Activated T-helper 2 cell treated with anti-CD3 and anti-CD28 coated beads, Interferon-gamma antibody, Interleukin-2, Interleukin-4, amounts not matched to agents 10 μg/mL and 5 μg/mL and 100 μg/mL, durations not matched to agents 14 hours and 24 hours and 36 hours (primary cell): ENCODE measurements around the gene CYLD. TPM values are rescaled to one million over a fixed set of nuclear protein-coding genes. Genes with fewer than 3 reads are reported as not detected.

ENCODE experiments used
- DNase-seq: peaks from one replicate; pipeline ENCODE4 v3.0.0; 2021; ENCODE audit warnings: low spot score
- H3K27ac Mint-ChIP-seq: one replicate; pipeline ENCODE4 v1.8.0; 2021; ENCODE audit warnings: mixed read lengths
- H3K27me3 Mint-ChIP-seq: one replicate; pipeline ENCODE4 v1.8.0; 2021; ENCODE audit warnings: low read depth, mixed read lengths
- H3K36me3 Mint-ChIP-seq: one replicate; pipeline ENCODE4 v1.8.0; 2021; ENCODE audit warnings: low read depth, mixed read lengths
- H3K4me1 Mint-ChIP-seq: one replicate; pipeline ENCODE4 v1.8.0; 2021; ENCODE audit warnings: low read depth, mixed read lengths
- H3K4me3 Mint-ChIP-seq: one replicate; pipeline ENCODE4 v1.8.0; 2021; ENCODE audit warnings: low read depth, mild to moderate bottlenecking, moderate library complexity, mixed read lengths
- H3K9me3 Mint-ChIP-seq: one replicate; pipeline ENCODE4 v1.8.0; 2021; ENCODE audit warnings: mixed read lengths
- intact Hi-C: fragments of 100-400 bp; cut with micrococcal nuclease; formaldehyde crosslinking; loops from one replicate; pipeline ENCODE4 v1.15.1; 2023
- total RNA-seq: library from RNA; stranded (reverse); gene quantifications from 2 replicates; pipeline ENCODE4 v1.2.3, GENCODE V29; 2022

The CYLD gene
- total RNA-seq, 1 donor from 2014 or later, result 201 TPM

GRCh38 chr16:50702725-50703124, 39.2 kb upstream of the CYLD start:
- Mint-ChIP-seq H3K36me3 (peaks cover 68% of the 10 kb centered on the region), H3K27ac (no peak overlapping the region), H3K9me3 (peaks cover 34% of the 10 kb centered on the region), H3K27me3 (no peaks in the 10 kb centered on the region), H3K4me3 (no peak overlapping the region), H3K4me1 (peaks cover 57% of the 10 kb centered on the region)
- intact Hi-C loops, result loop anchor here (5.0 kb wide), 1 partner anchor 35 kb away; no protein-coding TSS in a partner anchor
- no peak for DNase-seq

- Mint-ChIP-seq H3K4me1 (peaks cover 57% of the 10 kb centered on the region), H3K9me3 (peaks cover 34% of the 10 kb centered on the region), H3K36me3 (peaks cover 79% of the 10 kb centered on the region), H3K27ac (no peak overlapping the region), H3K4me3 (no peak overlapping the region), H3K27me3 (no peaks in the 10 kb centered on the region)
- DNase-seq, result no peak
- intact Hi-C loops, result loop anchor here (5.0 kb wide), 1 partner anchor 37 kb away; no protein-coding TSS in a partner anchor
Measured at GRCh38 chr16:50704245-50704644, 37.6 kb upstream of the CYLD start.

GRCh38 chr16:50705436-50706110, 36.3 kb upstream of the CYLD start:
- DNase-seq, result no peak
- Mint-ChIP-seq H3K9me3 (peaks cover 34% of the 10 kb centered on the region), H3K4me3 (no peak overlapping the region), H3K27me3 (no peaks in the 10 kb centered on the region), H3K27ac (peak overlapping the region; percentile 23), H3K36me3 (peaks cover 78% of the 10 kb centered on the region), H3K4me1 (peaks cover 54% of the 10 kb centered on the region)
- intact Hi-C loops, result no loop called here

- H3K4me1 Mint-ChIP-seq, result peaks cover 52% of the 10 kb centered on the region
- no peaks in the 10 kb centered on the region for H3K27me3 Mint-ChIP-seq
- no peak for DNase-seq
- H3K4me3 Mint-ChIP-seq, result no peak overlapping the region
- peaks cover 78% of the 10 kb centered on the region for H3K36me3 Mint-ChIP-seq
- intact Hi-C loops, result no loop called here
- peaks cover 34% of the 10 kb centered on the region for H3K9me3 Mint-ChIP-seq
- peak overlapping the region; percentile 63 for H3K27ac Mint-ChIP-seq
Measured at GRCh38 chr16:50706250-50706649, 35.6 kb upstream of the CYLD start.

GRCh38 chr16:50708373-50709060, 33.4 kb upstream of the CYLD start:
- H3K4me1 Mint-ChIP-seq, result peaks cover 54% of the 10 kb centered on the region
- peak overlapping the region; percentile 64 for H3K27ac Mint-ChIP-seq
- DNase-seq, result no peak
- no peaks in the 10 kb centered on the region for H3K27me3 Mint-ChIP-seq
- H3K36me3 Mint-ChIP-seq, result peaks cover 73% of the 10 kb centered on the region
- intact Hi-C loops, result loop anchor here (1.0 to 2.0 kb wide), 5 partner anchors 8 to 39 kb away; no protein-coding TSS in a partner anchor
- peak overlapping the region; percentile 40 for H3K4me3 Mint-ChIP-seq
- peaks cover 27% of the 10 kb centered on the region for H3K9me3 Mint-ChIP-seq

GRCh38 chr16:50709061-50709684, 32.7 kb upstream of the CYLD start:
- peak overlapping the region; percentile 11 for H3K4me3 Mint-ChIP-seq
- intact Hi-C loops, result loop anchor here (1.0 to 2.0 kb wide), 3 partner anchors 14 to 27 kb away; no protein-coding TSS in a partner anchor
- H3K27ac Mint-ChIP-seq, result peak overlapping the region; percentile 64
- H3K27me3 Mint-ChIP-seq, result no peaks in the 10 kb centered on the region
- peaks cover 54% of the 10 kb centered on the region for H3K4me1 Mint-ChIP-seq
- H3K9me3 Mint-ChIP-seq, result peaks cover 21% of the 10 kb centered on the region
- DNase-seq, result no peak
- H3K36me3 Mint-ChIP-seq, result peaks cover 70% of the 10 kb centered on the region

- Mint-ChIP-seq H3K27me3 (no peaks in the 10 kb centered on the region), H3K4me1 (peaks cover 56% of the 10 kb centered on the region), H3K9me3 (peaks cover 15% of the 10 kb centered on the region), H3K27ac (peak overlapping the region; percentile 62), H3K4me3 (no peak overlapping the region), H3K36me3 (peaks cover 63% of the 10 kb centered on the region)
- DNase-seq, result no peak
- intact Hi-C loops, result loop anchor here (1.0 to 2.0 kb wide), 3 partner anchors 15 to 26 kb away; no protein-coding TSS in a partner anchor
Measured at GRCh38 chr16:50709980-50710379, 31.9 kb upstream of the CYLD start.

GRCh38 chr16:50711040-50711439, 30.8 kb upstream of the CYLD start:
- peaks cover 4% of the 10 kb centered on the region for H3K9me3 Mint-ChIP-seq
- no peak overlapping the region for H3K4me3 Mint-ChIP-seq
- H3K36me3 Mint-ChIP-seq, result peaks cover 53% of the 10 kb centered on the region
- no peak for DNase-seq
- no peak overlapping the region for H3K27ac Mint-ChIP-seq
- H3K4me1 Mint-ChIP-seq, result peaks cover 45% of the 10 kb centered on the region
- intact Hi-C loops, result no loop called here
- no peaks in the 10 kb centered on the region for H3K27me3 Mint-ChIP-seq

GRCh38 chr16:50711862-50712559, 29.9 kb upstream of the CYLD start:
- peaks cover 43% of the 10 kb centered on the region for H3K4me1 Mint-ChIP-seq
- no peaks in the 10 kb centered on the region for H3K27me3 Mint-ChIP-seq
- H3K36me3 Mint-ChIP-seq, result peaks cover 54% of the 10 kb centered on the region
- intact Hi-C loops, result no loop called here
- no peak overlapping the region for H3K4me3 Mint-ChIP-seq
- H3K27ac Mint-ChIP-seq, result no peak overlapping the region
- no peak for DNase-seq
- H3K9me3 Mint-ChIP-seq, result no peaks in the 10 kb centered on the region

GRCh38 chr16:50712560-50712898, 29.4 kb upstream of the CYLD start:
- intact Hi-C loops, result no loop called here
- Mint-ChIP-seq H3K4me3 (no peak overlapping the region), H3K4me1 (peaks cover 43% of the 10 kb centered on the region), H3K36me3 (peaks cover 55% of the 10 kb centered on the region), H3K27me3 (no peaks in the 10 kb centered on the region), H3K9me3 (no peaks in the 10 kb centered on the region), H3K27ac (no peak overlapping the region)
- no peak for DNase-seq

GRCh38 chr16:50712956-50713355, 28.9 kb upstream of the CYLD start:
- Mint-ChIP-seq H3K4me3 (no peak overlapping the region), H3K9me3 (no peaks in the 10 kb centered on the region), H3K4me1 (peaks cover 42% of the 10 kb centered on the region), H3K36me3 (peaks cover 52% of the 10 kb centered on the region), H3K27me3 (no peaks in the 10 kb centered on the region), H3K27ac (no peak overlapping the region)
- intact Hi-C loops, result no loop called here
- DNase-seq, result no peak

GRCh38 chr16:50717091-50717490, 24.8 kb upstream of the CYLD start:
- Mint-ChIP-seq H3K4me3 (no peak overlapping the region), H3K36me3 (peaks cover 30% of the 10 kb centered on the region), H3K4me1 (peaks cover 34% of the 10 kb centered on the region), H3K9me3 (no peaks in the 10 kb centered on the region), H3K27me3 (no peaks in the 10 kb centered on the region), H3K27ac (peak overlapping the region; percentile 14)
- no peak for DNase-seq
- intact Hi-C loops, result no loop called here
